Stomach (tissue), 4 donors: ENCODE results near the gene LRRC8C.

Experiments
- POLR2A ChIP-seq, 4 donors: fragments of 450-650 bp; IDR thresholded peaks; one replicate each; pipeline ENCODE4 v1.6.1; 2016; ENCODE audit warnings: antibody characterized with exemption in 4 of 4, control low read depth in 2 of 4, mild to moderate bottlenecking in 1 of 4, moderate library complexity in 1 of 4
- POLR2AphosphoS5 ChIP-seq, 3 donors: sonication (generic); formaldehyde crosslinking; IDR thresholded peaks; one replicate each; pipeline ENCODE4 v1.6.1; 2016; ENCODE audit warnings: antibody characterized with exemption in 3 of 3
- TF ChIP-seq, protein P1 (sequence below), 7 experiments: fragments of 450-650 bp in 4 of 7; fragments of 200-600 bp in 3 of 7; sonication (generic) in 3 of 7; IDR thresholded peaks; one replicate each; pipeline ENCODE4 v1.5.1; 2016 to 2019; ENCODE audit warnings: antibody characterized with exemption in 7 of 7, control low read depth in 2 of 7, mild to moderate bottlenecking in 1 of 7

DNA sequence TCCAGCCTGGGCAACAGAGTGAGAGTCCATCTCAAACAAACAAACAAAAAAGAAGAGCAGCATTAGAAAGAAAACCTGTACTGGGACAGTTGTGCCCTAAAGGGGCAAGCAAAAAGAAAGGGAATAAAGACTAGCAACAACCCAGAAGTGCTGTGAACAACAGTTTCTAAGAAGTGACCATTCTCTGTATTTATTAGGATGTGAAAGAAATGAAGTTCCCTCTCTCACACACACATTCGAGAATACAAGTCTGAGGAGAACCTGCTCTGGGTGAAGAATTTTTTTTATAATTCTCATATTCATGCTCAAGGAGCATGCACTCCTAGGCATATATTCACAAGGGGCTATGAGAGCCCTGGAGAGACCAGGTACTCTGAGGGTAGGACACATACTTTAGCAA lies 128.4 kb downstream of the LRRC8C start:
- TF ChIP-seq, protein P1, sequence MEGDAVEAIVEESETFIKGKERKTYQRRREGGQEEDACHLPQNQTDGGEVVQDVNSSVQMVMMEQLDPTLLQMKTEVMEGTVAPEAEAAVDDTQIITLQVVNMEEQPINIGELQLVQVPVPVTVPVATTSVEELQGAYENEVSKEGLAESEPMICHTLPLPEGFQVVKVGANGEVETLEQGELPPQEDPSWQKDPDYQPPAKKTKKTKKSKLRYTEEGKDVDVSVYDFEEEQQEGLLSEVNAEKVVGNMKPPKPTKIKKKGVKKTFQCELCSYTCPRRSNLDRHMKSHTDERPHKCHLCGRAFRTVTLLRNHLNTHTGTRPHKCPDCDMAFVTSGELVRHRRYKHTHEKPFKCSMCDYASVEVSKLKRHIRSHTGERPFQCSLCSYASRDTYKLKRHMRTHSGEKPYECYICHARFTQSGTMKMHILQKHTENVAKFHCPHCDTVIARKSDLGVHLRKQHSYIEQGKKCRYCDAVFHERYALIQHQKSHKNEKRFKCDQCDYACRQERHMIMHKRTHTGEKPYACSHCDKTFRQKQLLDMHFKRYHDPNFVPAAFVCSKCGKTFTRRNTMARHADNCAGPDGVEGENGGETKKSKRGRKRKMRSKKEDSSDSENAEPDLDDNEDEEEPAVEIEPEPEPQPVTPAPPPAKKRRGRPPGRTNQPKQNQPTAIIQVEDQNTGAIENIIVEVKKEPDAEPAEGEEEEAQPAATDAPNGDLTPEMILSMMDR (IDR thresholded peaks at IDR 0.05) = no peak
- TF ChIP-seq POLR2A (IDR thresholded peaks at IDR 0.05) (no peak), POLR2AphosphoS5 (IDR thresholded peaks at IDR 0.05) (no peak)
